ENCODE measurements around the gene SKAP1. TPM values are rescaled to one million over a fixed set of nuclear protein-coding genes. Genes with fewer than 3 reads are reported as not detected.

The SKAP1 gene
- total and polyA plus RNA-seq, 12 donors = 3.2 to 117 (median 10.7) TPM

- Histone ChIP-seq H3K4me3 (no peak overlapping the region), H3K9me3 (replicated peaks in 1 of 3) (no peaks in the 10 kb centered on the region), H3K36me3 (replicated peaks in 1 of 2) (no peaks in the 10 kb centered on the region), H3K27ac (no peak overlapping the region), H3K4me1 (replicated peaks in 1 of 2) (no peaks in the 10 kb centered on the region), H3K27me3 (no peaks in the 10 kb centered on the region)
- 45 to 60% (median 56%) methylated on average over 4 of the region's 4 CpGs for WGBS, 4 donors
- no peak for TF ChIP-seq CTCF (IDR thresholded peaks at IDR 0.05)
- no peak for TF ChIP-seq POLR2A (IDR thresholded peaks at IDR 0.05)
- DNase-seq = no peak
- intact Hi-C loops (cut with DNase I) = no loop called here
Observed at GRCh38 chr17:48463526-48463925, 33.5 kb upstream of the SKAP1 start.

- Histone ChIP-seq H3K27me3 (no peaks in the 10 kb centered on the region), H3K4me3 (no peak overlapping the region), H3K4me1 (replicated peaks in 1 of 2) (no peaks in the 10 kb centered on the region), H3K9me3 (replicated peaks in 1 of 3) (no peaks in the 10 kb centered on the region), H3K36me3 (replicated peaks in 1 of 2) (no peaks in the 10 kb centered on the region), H3K27ac (no peak overlapping the region)
- no peak for DNase-seq
- intact Hi-C loops (cut with DNase I) = no loop called here
- no peak for TF ChIP-seq CTCF (IDR thresholded peaks at IDR 0.05)
- no peak for TF ChIP-seq POLR2A (IDR thresholded peaks at IDR 0.05)
- WGBS, 4 donors = 61 to 77% (median 67%) methylated on average over 2 of the region's 2 CpGs
Observed at GRCh38 chr17:48462946-48463345, 32.9 kb upstream of the SKAP1 start.

GRCh38 chr17:48460052-48460451, 30.0 kb upstream of the SKAP1 start:
- H3K9me3 ChIP-seq (replicated peaks in 1 of 3) = no peaks in the 10 kb centered on the region
- 81 to 92% (median 86%) methylated on average over 3 of the region's 3 CpGs for WGBS, 4 donors
- H3K4me3 ChIP-seq = no peak overlapping the region
- peaks cover 0 to 11% of the 10 kb centered on the region in 2 donors for H3K4me1 ChIP-seq (replicated peaks in 1 of 2)
- no peaks in the 10 kb centered on the region for H3K36me3 ChIP-seq (replicated peaks in 1 of 2)
- TF ChIP-seq CTCF (IDR thresholded peaks at IDR 0.05) (no peak), POLR2A (IDR thresholded peaks at IDR 0.05) (no peak)
- H3K27ac ChIP-seq = no peak overlapping the region
- no peak for DNase-seq
- intact Hi-C loops (cut with DNase I) = no loop called here
- no peaks in the 10 kb centered on the region for H3K27me3 ChIP-seq

GRCh38 chr17:48459070-48459844, 29.2 kb upstream of the SKAP1 start:
- WGBS, 4 donors = 86 to 95% (median 87%) methylated on average over 3 to 4 of the region's 4 CpGs

More at GRCh38 chr17:48459070-48459844, 29.2 kb upstream of the SKAP1 start:
- TF ChIP-seq POLR2A (IDR thresholded peaks at IDR 0.05) = no peak
- no peak for TF ChIP-seq CTCF (IDR thresholded peaks at IDR 0.05)
- Histone ChIP-seq H3K4me1 (replicated peaks in 1 of 2) (peaks cover 0 to 11% of the 10 kb centered on the region in 2 donors), H3K36me3 (replicated peaks in 1 of 2) (no peaks in the 10 kb centered on the region), H3K27me3 (no peaks in the 10 kb centered on the region), H3K9me3 (replicated peaks in 1 of 3) (no peaks in the 10 kb centered on the region), H3K4me3 (no peak overlapping the region), H3K27ac (no peak overlapping the region)
- no peak for DNase-seq
- intact Hi-C loops (cut with DNase I) = loop anchor here in 1 of 2 donors (5.0 kb wide), 1 partner anchor 112 kb away; no protein-coding TSS in a partner anchor
